T-cell (primary cell): ENCODE data around the gene SUSD1. TPM values are rescaled to one million over a fixed set of nuclear protein-coding genes. Genes with fewer than 3 reads are reported as not detected.

Experiments used
- ATAC-seq, 4 experiments: fragments of 200-7000 bp in 3 of 4; fragments of 150-1000 bp in 1 of 4; cut with Tn5 transposase; replicated peaks in 1 of 4; 1 replicate in 3 of 4; 2 replicates in 1 of 4; pipeline ENCODE4 v1.10.0; 2021; ENCODE audit warnings: moderate library complexity in 3 of 4, mild to moderate bottlenecking in 2 of 4, moderate number of reproducible peaks in 1 of 4
- CTCF ChIA-PET, 2 donors: fragments of 300-600 bp; sonication (Branson Sonifier 250); formaldehyde crosslinking; loops; one replicate each; lab custom pipeline; 2022; ENCODE audit warnings: antibody characterized with exemption in 2 of 2; lab: Charles Lee
- POLR2A ChIA-PET, 2 donors: fragments of 300-600 bp; sonication (Branson Sonifier 250); formaldehyde crosslinking; loops; one replicate each; lab custom pipeline; 2022; ENCODE audit warnings: antibody characterized with exemption in 2 of 2; lab: Charles Lee
- DNase-seq, 35 experiments: peaks; one replicate each; pipeline versions ENCODE4 v3.0.0 to v3.0.0-alpha.2; 2013 to 2023
- H3K27ac ChIP-seq: one replicate; pipeline ENCODE4 v1.5.1; 2013; ENCODE audit warnings: low read length
- H3K27me3 ChIP-seq, 2 experiments: replicated peaks in 1 of 2; 1 replicate in 1 of 2; 2 replicates in 1 of 2; pipeline versions ENCODE4 v1.6.1 to v1.7.0; 2013; ENCODE audit warnings: low read length in 1 of 2, mixed read lengths in 1 of 2; ENCODE audit not compliant: control insufficient read depth in 2 of 2, insufficient read depth in 2 of 2; ENCODE audit errors: extremely low read depth in 1 of 2
- H3K36me3 ChIP-seq, 2 donors: 1 replicate in 1 of 2; 2 replicates in 1 of 2; pipeline versions ENCODE4 v1.6.1 to v1.7.0; 2013; ENCODE audit warnings: low read length in 1 of 2; ENCODE audit not compliant: control insufficient read depth in 2 of 2, insufficient read depth in 1 of 2; ENCODE audit errors: extremely low read depth in 1 of 2
- H3K4me1 ChIP-seq, 2 experiments: 1 replicate in 1 of 2; 2 replicates in 1 of 2; pipeline versions ENCODE4 v1.6.1 to v1.7.0; 2013; ENCODE audit warnings: low read length in 2 of 2, mixed read lengths in 1 of 2; ENCODE audit not compliant: insufficient read depth in 2 of 2, control insufficient read depth in 1 of 2; ENCODE audit errors: extremely low read depth in 1 of 2
- H3K4me3 ChIP-seq, 2 donors: 1 replicate in 1 of 2; 2 replicates in 1 of 2; pipeline versions ENCODE4 v1.5.1 to v1.7.0; 2013; ENCODE audit warnings: mild to moderate bottlenecking in 2 of 2, low read length in 1 of 2, moderate library complexity in 1 of 2; ENCODE audit not compliant: control insufficient read depth in 1 of 2; ENCODE audit errors: extremely low read depth in 1 of 2
- H3K9me3 ChIP-seq: 2 replicates; pipeline ENCODE4 v1.7.0; 2013
- H3K27ac Mint-ChIP-seq, 2 donors: one replicate each; pipeline ENCODE4 v1.8.0; 2020 to 2021; ENCODE audit warnings: mild to moderate bottlenecking in 2 of 2, mixed read lengths in 2 of 2
- H3K27me3 Mint-ChIP-seq, 2 donors: one replicate each; pipeline ENCODE4 v1.8.0; 2021 to 2022; ENCODE audit warnings: mixed read lengths in 2 of 2
- H3K36me3 Mint-ChIP-seq: one replicate; pipeline ENCODE4 v1.8.0; 2021; ENCODE audit warnings: mixed read lengths
- H3K4me1 Mint-ChIP-seq, 3 donors: one replicate each; pipeline ENCODE4 v1.8.0; 2020 to 2022; ENCODE audit warnings: mixed read lengths in 3 of 3, mild to moderate bottlenecking in 1 of 3
- H3K4me3 Mint-ChIP-seq, 3 donors: one replicate each; pipeline ENCODE4 v1.8.0; 2020 to 2022; ENCODE audit warnings: mild to moderate bottlenecking in 3 of 3, mixed read lengths in 3 of 3, moderate library complexity in 3 of 3
- H3K9me3 Mint-ChIP-seq, 3 donors: one replicate each; pipeline ENCODE4 v1.8.0; 2020 to 2022; ENCODE audit warnings: mixed read lengths in 3 of 3
- WGBS: methylation state at CpG from one replicate; pipeline ENCODE4 v1.1.5; 2013; ENCODE audit warnings: missing lambda C conversion rate; ENCODE audit not compliant: insufficient coverage; 5-methylcytosine and 5-hydroxymethylcytosine counted together
- total RNA-seq, 35 experiments: library from RNA in 6 of 35; stranded (reverse) in 6 of 35; fragments of 120-200 nt in 1 of 35; gene quantifications; one replicate each; pipeline versions ENCODE4 v1.2.1 to v1.2.4 and lab custom pipeline; 2013 to 2026

The SUSD1 gene
- total RNA-seq, 5 donors from 2014 or later (not counting 1 experiment from before 2014, with no cell fraction given), result 5.6 to 17.5 (median 7.9) TPM

DNA sequence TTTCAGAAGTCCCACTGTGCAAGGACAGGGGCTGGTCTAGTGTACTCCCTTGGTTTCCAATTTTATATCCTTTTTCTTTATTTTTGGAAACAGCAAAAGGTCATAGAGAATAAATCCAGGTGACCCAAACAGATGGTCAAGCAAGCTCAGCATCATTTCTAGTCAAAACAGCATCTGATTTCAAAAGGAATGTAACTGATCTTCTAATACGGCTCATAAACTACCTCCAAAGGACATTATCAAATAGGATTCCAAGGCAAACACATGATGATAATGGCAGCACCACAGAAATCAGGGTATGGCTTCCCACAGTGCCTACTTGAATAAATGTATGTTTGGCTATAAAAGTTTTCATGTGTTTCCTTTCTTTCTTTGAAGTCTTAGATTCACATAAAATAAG lies 57.1 kb downstream of the SUSD1 start:
- H3K36me3 Mint-ChIP-seq, result peaks cover 29% of the 10 kb centered on the region
- CTCF ChIA-PET, result no interaction called here
- no peaks in the 10 kb centered on the region for H3K9me3 ChIP-seq
- no peaks in the 10 kb centered on the region for H3K9me3 Mint-ChIP-seq
- H3K27me3 Mint-ChIP-seq, result no peaks in the 10 kb centered on the region
- H3K4me3 ChIP-seq, result no peak overlapping the region
- POLR2A ChIA-PET, result no interaction called here
- H3K27me3 ChIP-seq, result no peaks in the 10 kb centered on the region
- no peaks in the 10 kb centered on the region for H3K4me1 ChIP-seq
- no peaks in the 10 kb centered on the region for H3K4me1 Mint-ChIP-seq
- no peak for ATAC-seq
- DNase-seq, result no peak
- peaks cover 0 to 3% of the 10 kb centered on the region in 2 donors for H3K36me3 ChIP-seq
- no CpG with 5 or more reads among the region's 1 CpG for whole genome bisulfite sequencing
- no peak overlapping the region for H3K27ac Mint-ChIP-seq
- no peak overlapping the region for H3K27ac ChIP-seq
- H3K4me3 Mint-ChIP-seq, result no peak overlapping the region

DNA sequence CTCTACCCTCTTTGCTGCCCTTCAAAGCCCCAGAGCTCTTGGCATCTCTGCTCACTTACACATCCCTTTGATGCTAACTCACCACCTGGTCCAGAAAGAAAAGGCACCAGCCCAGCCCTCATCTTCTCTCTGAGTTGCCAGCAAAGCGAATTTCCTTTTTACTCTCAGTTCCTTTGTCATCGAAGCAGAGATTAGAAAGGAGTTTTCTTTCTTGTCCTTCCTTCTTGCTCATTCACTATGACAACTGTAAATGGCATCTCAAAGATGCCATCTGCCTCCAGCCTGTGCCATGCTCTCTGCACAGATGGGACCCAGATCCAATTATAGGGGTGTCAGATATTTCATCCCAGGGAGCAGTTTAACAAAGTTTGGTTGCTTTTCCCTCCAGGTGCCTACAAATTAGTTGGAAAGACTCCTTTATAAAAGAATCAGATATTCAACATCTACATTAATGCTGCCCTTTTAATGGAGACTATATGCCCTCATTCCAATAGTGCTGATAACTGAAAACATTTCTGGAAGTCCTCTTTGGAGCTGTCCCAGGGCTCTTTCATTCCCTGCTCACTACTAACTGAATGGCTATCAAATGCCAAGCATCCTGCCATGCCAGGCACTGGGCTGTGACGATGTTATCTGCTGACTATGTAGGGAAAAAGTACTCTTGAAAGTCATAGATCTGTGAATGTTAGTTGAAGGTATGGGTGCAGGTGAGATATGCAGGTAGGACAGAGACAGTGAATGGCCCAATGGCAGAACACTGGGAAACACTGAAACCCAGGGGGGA lies 58.9 kb downstream of the SUSD1 start:
- ChIA-PET POLR2A (no interaction called here), CTCF (no interaction called here)
- no peaks in the 10 kb centered on the region for H3K27me3 Mint-ChIP-seq
- no peaks in the 10 kb centered on the region for H3K4me1 Mint-ChIP-seq
- peak overlapping the region in 1 of 2 donors; percentile 44 for H3K27ac Mint-ChIP-seq
- no peaks in the 10 kb centered on the region for H3K9me3 Mint-ChIP-seq
- peaks cover 23% of the 10 kb centered on the region for H3K36me3 Mint-ChIP-seq
- no peak overlapping the region for H3K4me3 ChIP-seq
- no peak for DNase-seq
- no peak overlapping the region for H3K27ac ChIP-seq
- 86% methylated on average over 2 of the region's 3 CpGs for WGBS
- no peak for ATAC-seq
- H3K4me3 Mint-ChIP-seq, result no peak overlapping the region
- no peaks in the 10 kb centered on the region for H3K4me1 ChIP-seq
- no peaks in the 10 kb centered on the region for H3K27me3 ChIP-seq
- H3K9me3 ChIP-seq, result no peaks in the 10 kb centered on the region
- H3K36me3 ChIP-seq, result peaks cover 9 to 12% of the 10 kb centered on the region in 2 donors

DNA sequence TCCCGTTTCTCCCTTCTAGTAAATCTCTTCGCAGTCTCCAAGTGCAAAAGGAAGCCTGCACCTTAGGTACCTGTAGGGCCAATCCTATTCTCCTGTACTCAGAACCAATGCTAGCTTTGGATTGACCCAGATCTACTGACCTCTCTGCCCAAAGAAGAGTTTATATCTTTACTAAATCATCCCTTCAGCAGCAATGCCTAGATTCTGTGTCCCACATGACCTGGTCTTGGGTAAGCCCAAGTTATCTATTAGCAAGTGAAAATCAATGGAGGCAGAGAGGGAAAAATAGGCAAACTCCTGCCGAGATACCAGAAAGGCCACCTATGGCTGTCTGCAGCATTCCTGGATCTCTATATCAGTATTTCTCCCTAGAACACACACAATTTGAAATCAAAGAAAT lies 60.0 kb downstream of the SUSD1 start:
- Histone ChIP-seq H3K9me3 (no peaks in the 10 kb centered on the region), H3K4me1 (no peaks in the 10 kb centered on the region), H3K27ac (no peak overlapping the region), H3K27me3 (no peaks in the 10 kb centered on the region), H3K36me3 (peaks cover 9 to 10% of the 10 kb centered on the region in 2 donors), H3K4me3 (no peak overlapping the region)
- ChIA-PET CTCF (interaction anchor here (0.6 to 2.8 kb wide), 4 partner anchors 9 to 245 kb away, joined by 3 to 20 read pairs (median 4); no protein-coding TSS in a partner anchor), POLR2A (no interaction called here)
- no peak overlapping the region for H3K4me3 Mint-ChIP-seq
- no peak overlapping the region for H3K27ac Mint-ChIP-seq
- peaks cover 0 to 3% (median 0%) of the 10 kb centered on the region in 3 donors for H3K4me1 Mint-ChIP-seq
- ATAC-seq (no peak), DNase-seq (no peak)
- WGBS, result 100% methylated on average over 1 of the region's 3 CpGs
- H3K9me3 Mint-ChIP-seq, result no peaks in the 10 kb centered on the region
- H3K27me3 Mint-ChIP-seq, result no peaks in the 10 kb centered on the region
- H3K36me3 Mint-ChIP-seq, result peaks cover 18% of the 10 kb centered on the region

- H3K9me3 Mint-ChIP-seq, result no peaks in the 10 kb centered on the region
- H3K4me3 Mint-ChIP-seq, result no peak overlapping the region
- no peaks in the 10 kb centered on the region for H3K4me1 ChIP-seq
- ATAC-seq (peak in 3 of 4 experiments; percentile 37 to 59 (median 47)), DNase-seq (peak in 15 of 35 experiments; percentile 1 to 50 (median 7))
- peaks cover 7% of the 10 kb centered on the region for H3K36me3 Mint-ChIP-seq
- no peak overlapping the region for H3K27ac ChIP-seq
- no peak overlapping the region for H3K4me3 ChIP-seq
- H3K27me3 Mint-ChIP-seq, result no peaks in the 10 kb centered on the region
- no peak overlapping the region for H3K27ac Mint-ChIP-seq
- no peaks in the 10 kb centered on the region for H3K27me3 ChIP-seq
- 100% methylated on average over 2 of the region's 4 CpGs for WGBS
- peaks cover 9 to 13% of the 10 kb centered on the region in 2 donors for H3K36me3 ChIP-seq
- CTCF ChIA-PET, result interaction anchor here (0.5 to 2.8 kb wide), 8 partner anchors 13 to 378 kb away, joined by 3 to 20 read pairs (median 4); no protein-coding TSS in a partner anchor
- H3K9me3 ChIP-seq, result no peaks in the 10 kb centered on the region
- POLR2A ChIA-PET, result interaction anchor here in 1 of 2 donors (0.6 kb wide), 1 partner anchor 700 kb away, joined by 12 read pairs; no protein-coding TSS in a partner anchor
- peaks cover 0 to 3% (median 0%) of the 10 kb centered on the region in 3 donors for H3K4me1 Mint-ChIP-seq
These were observed 62.0 kb downstream of the SUSD1 start for GRCh38 chr9:112112941-112113681.

- 70% methylated on average over 2 of the region's 4 CpGs for WGBS
These were observed 62.6 kb downstream of the SUSD1 start for GRCh38 chr9:112112519-112112918.

GRCh38 chr9:112111461-112111860 lies 63.6 kb downstream of the SUSD1 start:
- no peak overlapping the region for H3K27ac ChIP-seq

More at GRCh38 chr9:112112519-112112918, 62.6 kb downstream of the SUSD1 start:
- Histone ChIP-seq H3K36me3 (peaks cover 9 to 13% of the 10 kb centered on the region in 2 donors), H3K4me3 (no peak overlapping the region), H3K9me3 (no peaks in the 10 kb centered on the region), H3K27ac (no peak overlapping the region), H3K27me3 (no peaks in the 10 kb centered on the region), H3K4me1 (no peaks in the 10 kb centered on the region)
- Mint-ChIP-seq H3K4me3 (no peak overlapping the region), H3K4me1 (peaks cover 0 to 3% (median 0%) of the 10 kb centered on the region in 3 donors), H3K9me3 (no peaks in the 10 kb centered on the region), H3K27ac (no peak overlapping the region), H3K36me3 (peaks cover 11% of the 10 kb centered on the region), H3K27me3 (no peaks in the 10 kb centered on the region)
- CTCF ChIA-PET, result interaction anchor here (1.1 to 2.8 kb wide), 3 partner anchors 15 to 250 kb away, joined by 4 to 20 read pairs (median 10); no protein-coding TSS in a partner anchor
- DNase-seq (no peak), ATAC-seq (no peak)
- POLR2A ChIA-PET, result no interaction called here

More at GRCh38 chr9:112111461-112111860, 63.6 kb downstream of the SUSD1 start:
- H3K27me3 Mint-ChIP-seq, result no peaks in the 10 kb centered on the region
- H3K4me1 Mint-ChIP-seq, result peaks cover 0 to 3% (median 0%) of the 10 kb centered on the region in 3 donors
- H3K9me3 Mint-ChIP-seq, result no peaks in the 10 kb centered on the region
- DNase-seq (no peak), ATAC-seq (no peak)
- ChIA-PET CTCF (interaction anchor here (0.5 kb wide), 2 partner anchors 13 to 220 kb away, joined by 3 to 4 read pairs; no protein-coding TSS in a partner anchor), POLR2A (no interaction called here)
- Histone ChIP-seq H3K36me3 (peaks cover 9 to 13% of the 10 kb centered on the region in 2 donors), H3K4me1 (no peaks in the 10 kb centered on the region), H3K4me3 (no peak overlapping the region), H3K27me3 (no peaks in the 10 kb centered on the region), H3K9me3 (no peaks in the 10 kb centered on the region)
- H3K36me3 Mint-ChIP-seq, result peaks cover 16% of the 10 kb centered on the region
- WGBS, result 100% methylated on average over 1 of the region's 8 CpGs
- H3K4me3 Mint-ChIP-seq, result no peak overlapping the region
- H3K27ac Mint-ChIP-seq, result no peak overlapping the region
